Gastroesophageal sphincter (tissue), 4 donors: ENCODE results near the gene RGL1. TPM values are rescaled to one million over a fixed set of nuclear protein-coding genes. Genes with fewer than 3 reads are reported as not detected.

ENCODE experiments used
- ATAC-seq: fragments of 150-250 bp; one replicate; pipeline ENCODE4 v1.9.1; 2016; ENCODE audit warnings: mild to moderate bottlenecking, moderate library complexity
- H3K27ac ChIP-seq, 4 donors: fragments of 200-600 bp; sonication (generic) in 3 of 4; 1 replicate in 3 of 4; 2 replicates in 1 of 4; pipeline ENCODE4 v1.5.1; 2016 to 2019
- H3K27me3 ChIP-seq: fragments of 200-600 bp; sonication (generic); one replicate; pipeline ENCODE4 v1.5.1; 2019
- H3K36me3 ChIP-seq, 2 donors: fragments of 200-600 bp; sonication (generic); one replicate each; pipeline ENCODE4 v1.5.1; 2019; ENCODE audit warnings: control low read depth in 1 of 2
- H3K4me1 ChIP-seq, 3 donors: fragments of 200-600 bp; sonication (generic); 1 replicate in 2 of 3; 2 replicates in 1 of 3; pipeline ENCODE4 v1.5.1; 2016 to 2019; ENCODE audit warnings: control low read depth in 2 of 3
- H3K4me3 ChIP-seq, 2 donors: fragments of 200-600 bp; sonication (generic); one replicate each; pipeline ENCODE4 v1.5.1; 2019; ENCODE audit warnings: mild to moderate bottlenecking in 1 of 2, moderate library complexity in 1 of 2
- H3K9me3 ChIP-seq, 3 donors: fragments of 200-600 bp; sonication (generic); one replicate each; pipeline ENCODE4 v1.5.1; 2017 to 2019; ENCODE audit warnings: control low read depth in 2 of 3
- CTCF ChIP-seq, 4 experiments: fragments of 200-600 bp in 2 of 4; fragments of 450-650 bp in 2 of 4; sonication (generic) in 1 of 4; IDR thresholded peaks; one replicate each; pipeline ENCODE4 v1.5.1; 2017 to 2019; ENCODE audit warnings: antibody characterized with exemption in 4 of 4, mild to moderate bottlenecking in 2 of 4, moderate library complexity in 2 of 4
- EP300 ChIP-seq: sonication (generic); formaldehyde crosslinking; IDR thresholded peaks from one replicate; pipeline ENCODE4 v1.6.1; 2017; ENCODE audit warnings: antibody characterized with exemption, mild to moderate bottlenecking
- POLR2A ChIP-seq, 2 donors: fragments of 450-650 bp; IDR thresholded peaks; one replicate each; pipeline ENCODE4 v1.6.1; 2017; ENCODE audit warnings: antibody characterized with exemption in 2 of 2, mild to moderate bottlenecking in 2 of 2, moderate library complexity in 1 of 2
- POLR2AphosphoS5 ChIP-seq: sonication (generic); formaldehyde crosslinking; IDR thresholded peaks from one replicate; pipeline ENCODE4 v1.6.1; 2017; ENCODE audit warnings: antibody characterized with exemption
- WGBS, 2 donors: methylation state at CpG; one replicate each; pipeline ENCODE4 v1.1.5; 2018; ENCODE audit warnings: low coverage in 1 of 2; 5-methylcytosine and 5-hydroxymethylcytosine counted together
- total RNA-seq, 4 donors: library from RNA; depleted of rRNA; stranded (reverse); fragments of >200 nt; gene quantifications; one replicate each; pipeline ENCODE4 v1.1.0, GENCODE V29; 2016

Gene RGL1
- total RNA-seq, 4 donors from 2014 or later: 31.3 to 57.8 (median 38.9) TPM

GRCh38 chr1:183869230-183869629 is 64.3 kb downstream of the RGL1 start:
- Histone ChIP-seq H3K9me3 (no peaks in the 10 kb centered on the region), H3K4me3 (no peak overlapping the region), H3K36me3 (peaks cover 0 to 12% of the 10 kb centered on the region in 2 donors), H3K27me3 (no peaks in the 10 kb centered on the region), H3K4me1 (peaks cover 24 to 92% (median 28%) of the 10 kb centered on the region in 3 donors), H3K27ac (peak overlapping the region in 2 of 4 donors; percentile 70 to 74)
- WGBS, 2 donors: 79 to 87% methylated on average over 3 of the region's 3 CpGs
- no peak for ATAC-seq
- TF ChIP-seq CTCF (IDR thresholded peaks at IDR 0.05) (no peak), POLR2AphosphoS5 (no peak), EP300 (no peak), POLR2A (IDR thresholded peaks at IDR 0.05) (no peak)

- WGBS, 2 donors: 60 to 61% methylated on average over 1 to 2 of the region's 3 CpGs
- H3K9me3 ChIP-seq: no peaks in the 10 kb centered on the region
- H3K27me3 ChIP-seq: no peaks in the 10 kb centered on the region
- no peak for TF ChIP-seq EP300
- peak overlapping the region in 3 of 4 donors; percentile 70 to 77 (median 74) for H3K27ac ChIP-seq
- ATAC-seq: no peak
- H3K36me3 ChIP-seq: peaks cover 0 to 12% of the 10 kb centered on the region in 2 donors
- H3K4me1 ChIP-seq: peaks cover 24 to 92% (median 28%) of the 10 kb centered on the region in 3 donors
- H3K4me3 ChIP-seq: no peak overlapping the region
Observed at GRCh38 chr1:183869664-183870063, 64.7 kb downstream of the RGL1 start.

- TF ChIP-seq CTCF (IDR thresholded peaks at IDR 0.05) (no peak), EP300 (no peak), POLR2AphosphoS5 (no peak), POLR2A (IDR thresholded peaks at IDR 0.05) (no peak)
- H3K27me3 ChIP-seq: no peaks in the 10 kb centered on the region
- no peak overlapping the region for H3K4me3 ChIP-seq
- peak overlapping the region; percentile 70 to 77 (median 75) for H3K27ac ChIP-seq
- peak; percentile 59 for ATAC-seq
- peaks cover 0 to 12% of the 10 kb centered on the region in 2 donors for H3K36me3 ChIP-seq
- peaks cover 27 to 92% (median 28%) of the 10 kb centered on the region in 3 donors for H3K4me1 ChIP-seq
- WGBS, 2 donors: 46 to 52% methylated on average over 2 to 6 of the region's 15 CpGs
- no peaks in the 10 kb centered on the region for H3K9me3 ChIP-seq
Observed at GRCh38 chr1:183870351-183871077, 65.6 kb downstream of the RGL1 start.

DNA sequence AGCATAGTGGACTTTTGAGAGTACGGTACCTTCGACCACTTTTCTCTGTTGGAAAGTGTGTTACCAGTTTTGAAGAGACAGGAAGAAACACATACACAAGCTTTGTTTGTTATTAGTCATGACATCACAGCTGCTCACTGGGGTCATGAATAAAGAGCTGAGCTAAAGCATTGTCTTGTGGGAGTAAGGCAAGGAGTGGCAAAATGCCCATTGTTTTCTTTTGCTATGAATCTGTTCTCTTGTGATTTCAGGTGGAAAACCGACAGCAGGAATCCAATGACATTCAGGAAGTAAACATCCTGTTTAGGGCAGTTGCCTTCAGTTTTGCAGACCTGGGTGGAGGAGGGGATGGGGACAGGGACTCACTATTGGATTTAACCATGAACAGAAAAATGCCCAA is 66.2 kb downstream of the RGL1 start:
- ATAC-seq: no peak
- WGBS, 2 donors: 50 to 64% methylated on average over 1 to 3 of the region's 3 CpGs
- no peak overlapping the region for H3K4me3 ChIP-seq
- no peaks in the 10 kb centered on the region for H3K9me3 ChIP-seq
- H3K4me1 ChIP-seq: peaks cover 27 to 93% (median 30%) of the 10 kb centered on the region in 3 donors
- peaks cover 0 to 11% of the 10 kb centered on the region in 2 donors for H3K36me3 ChIP-seq
- peak overlapping the region; percentile 70 to 77 (median 75) for H3K27ac ChIP-seq
- no peaks in the 10 kb centered on the region for H3K27me3 ChIP-seq
- TF ChIP-seq POLR2A (IDR thresholded peaks at IDR 0.05) (no peak), POLR2AphosphoS5 (no peak), EP300 (no peak), CTCF (IDR thresholded peaks at IDR 0.05) (no peak)

- Histone ChIP-seq H3K4me1 (peaks cover 28 to 95% (median 35%) of the 10 kb centered on the region in 3 donors), H3K27me3 (no peaks in the 10 kb centered on the region), H3K27ac (peak overlapping the region; percentile 70 to 77 (median 75)), H3K9me3 (no peaks in the 10 kb centered on the region), H3K36me3 (peaks cover 0 to 6% of the 10 kb centered on the region in 2 donors), H3K4me3 (no peak overlapping the region)
- no peak for TF ChIP-seq POLR2AphosphoS5
- TF ChIP-seq EP300: no peak
- no peak for TF ChIP-seq POLR2A (IDR thresholded peaks at IDR 0.05)
- no peak for TF ChIP-seq CTCF (IDR thresholded peaks at IDR 0.05)
- 57 to 58% methylated on average over 3 of the region's 3 CpGs for WGBS, 2 donors
- no peak for ATAC-seq
Observed at GRCh38 chr1:183871601-183872000, 66.7 kb downstream of the RGL1 start.
